ENCODE data around the gene ADAMTS20.

DNA sequence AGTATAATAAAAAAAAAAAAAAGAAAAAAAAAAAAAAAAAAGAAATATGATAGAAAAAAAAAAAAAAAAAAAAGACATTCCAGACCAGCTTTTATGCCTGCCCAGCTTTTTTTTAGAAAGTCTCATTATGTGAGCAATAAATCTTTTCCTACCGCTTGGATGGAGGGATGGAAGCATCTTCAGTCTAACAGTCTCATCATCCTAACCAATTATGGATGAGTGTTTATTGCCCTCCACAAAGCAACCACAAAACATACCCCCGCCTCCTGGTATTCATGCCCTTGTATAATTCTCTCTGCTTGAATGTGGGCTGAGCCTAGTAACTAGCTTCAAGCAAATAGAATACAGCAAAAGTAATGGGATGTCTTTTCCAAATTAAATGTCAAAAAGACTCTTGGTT, 33.7 kb upstream of the ADAMTS20 start:
- TF ChIP-seq FOXP2 (optimal IDR thresholded peaks at IDR 0.05; ENCODE audit: control extremely low read depth, extremely low read length, insufficient read depth) (no peak), POLR2AphosphoS5 (IDR thresholded peaks at IDR 0.05; ENCODE audit: borderline replicate concordance, low read depth, low read length) (no peak), EZH2 (IDR thresholded peaks at IDR 0.05) (no peak)

Data from SK-N-MC (cell line).